Measurements from ENCODE around the gene TUBG2.
"Not testable (repeated sequence)": the region's sequence is repeated elsewhere in the genome, so short reads cannot be mapped to it uniquely, and the experiment has no call there.

TUBG2 gene

GRCh38 chr17:42655528-42655927 is 3.6 kb upstream of the TUBG2 start:
- no peak for DNase-seq

- no peak for DNase-seq
These were observed 1.1 kb upstream of the TUBG2 start for GRCh38 chr17:42657824-42658588.

DNA sequence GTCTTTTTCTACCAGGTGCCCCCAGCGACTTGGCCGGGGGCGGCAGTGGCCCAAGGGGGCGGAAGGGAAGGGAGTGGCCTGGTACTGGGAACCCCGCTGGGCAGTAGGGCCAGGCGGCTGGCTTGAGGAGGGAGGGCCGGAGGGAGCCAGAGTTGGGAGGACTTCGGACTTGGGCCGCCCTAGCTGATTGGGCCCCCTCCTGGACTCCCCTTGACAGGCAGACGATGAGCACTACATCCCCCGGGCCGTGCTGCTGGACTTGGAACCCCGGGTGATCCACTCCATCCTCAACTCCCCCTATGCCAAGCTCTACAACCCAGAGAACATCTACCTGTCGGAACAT is 819 bp downstream of the TUBG2 start:
- not testable (repeated sequence) for DNase-seq

- DNase-seq, result no peak
These were observed 1.7 kb downstream of the TUBG2 start for GRCh38 chr17:42660692-42661345.

GRCh38 chr17:42665581-42666001 is 6.5 kb downstream of the TUBG2 start:
- DNase-seq, result no peak

GRCh38 chr17:42666126-42666525 is 7.0 kb downstream of the TUBG2 start:
- DNase-seq, result not testable (repeated sequence)

DNA sequence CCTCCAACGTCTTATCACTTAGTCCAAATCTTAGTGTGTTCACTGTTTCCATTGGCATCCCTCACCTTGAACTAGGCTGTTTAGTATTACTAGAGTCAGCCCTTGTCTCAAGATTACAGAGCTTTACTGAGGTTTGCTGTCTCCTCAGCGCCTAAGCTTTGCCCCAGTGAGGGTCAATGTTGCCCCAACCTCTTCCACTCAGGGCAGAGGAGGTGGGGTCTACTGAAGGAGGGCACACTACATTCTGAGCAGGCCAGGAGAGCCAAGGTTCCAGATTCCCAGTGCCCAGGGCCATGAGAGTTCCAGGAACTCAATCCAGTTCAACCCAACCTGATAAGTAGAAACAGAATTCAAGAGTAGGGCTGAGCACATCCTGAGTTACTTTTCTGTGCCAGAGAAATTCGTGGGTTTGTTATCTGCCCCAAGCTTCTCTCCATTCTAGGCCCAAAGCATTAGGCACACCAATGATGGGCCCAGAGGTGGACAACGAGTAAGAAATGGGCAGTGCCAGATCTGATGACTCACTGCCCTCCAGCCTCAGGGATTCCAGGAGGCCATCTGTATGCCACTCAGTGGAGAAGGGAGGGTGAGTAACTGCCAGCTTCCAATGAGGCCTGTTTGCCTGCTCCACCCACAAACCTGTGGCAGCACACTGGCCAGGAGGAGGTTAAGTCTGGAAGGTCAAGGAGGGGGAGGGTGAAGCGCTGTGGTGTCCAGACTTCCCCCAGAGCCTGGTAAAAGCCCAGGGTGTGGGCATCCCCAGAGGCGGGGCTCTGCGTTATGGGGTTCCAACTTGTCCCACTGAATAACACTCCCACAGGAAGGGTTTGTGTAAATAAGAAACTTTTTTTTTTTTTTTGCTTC is 8.2 kb downstream of the TUBG2 start:
- DNase-seq, result peak in 1 of 14 donors; percentile 55

DNA sequence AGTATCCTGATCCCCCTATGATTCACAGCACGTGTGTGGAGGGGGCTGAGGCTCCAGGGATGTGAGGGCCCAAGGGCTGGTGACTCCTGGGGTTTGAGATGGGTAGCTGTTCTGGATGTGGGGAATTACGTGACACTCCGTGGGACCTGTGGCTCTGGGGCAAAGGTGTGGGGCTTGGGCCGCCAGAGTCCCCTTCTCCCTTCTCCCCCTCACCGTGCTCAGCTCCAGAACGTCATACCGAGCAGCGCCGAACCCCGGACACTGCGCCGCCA is 10.6 kb downstream of the TUBG2 start:
- DNase-seq, result no peak

DNA sequence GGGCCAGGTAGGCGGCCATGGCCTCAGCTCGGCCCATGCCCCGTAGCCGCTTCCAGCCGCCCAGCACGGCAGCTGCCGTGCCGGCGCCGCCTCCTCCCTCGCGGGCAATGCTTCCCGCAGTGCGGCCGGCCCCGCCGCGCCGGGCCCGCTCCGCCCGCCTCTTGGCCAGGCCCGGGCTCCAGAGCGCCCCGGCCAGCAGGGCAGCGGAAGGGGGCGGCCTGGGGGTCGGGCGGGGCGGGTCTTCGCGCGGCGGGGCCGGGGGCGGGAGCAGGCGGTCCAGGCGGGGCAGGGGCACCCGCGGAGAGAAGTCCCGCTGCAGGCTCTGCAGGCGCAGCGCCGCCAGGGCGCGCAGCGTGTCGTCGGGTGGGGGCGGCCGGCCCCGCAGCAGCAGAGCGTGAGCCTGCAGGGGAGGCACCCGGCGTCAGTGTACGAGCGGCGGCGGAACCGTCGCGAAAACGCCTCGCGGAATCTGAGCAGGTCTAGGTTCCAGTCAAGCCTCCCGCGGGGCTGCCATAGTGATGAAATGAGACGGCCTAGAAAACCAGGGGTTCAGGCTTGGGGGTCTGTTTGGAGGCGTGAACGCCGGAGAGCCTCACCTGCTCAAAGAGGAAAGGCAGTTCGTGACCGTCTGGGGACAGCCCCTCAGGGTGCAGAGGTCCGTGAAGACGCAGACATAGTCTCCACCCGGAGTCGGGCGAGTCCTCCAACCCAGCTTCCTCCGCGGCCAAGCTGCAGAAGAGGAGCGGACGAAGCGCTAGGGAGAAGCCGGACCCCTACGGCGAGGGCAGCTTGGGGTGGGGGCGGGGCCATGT is 11.1 kb downstream of the TUBG2 start:
- no peak for DNase-seq

DNA sequence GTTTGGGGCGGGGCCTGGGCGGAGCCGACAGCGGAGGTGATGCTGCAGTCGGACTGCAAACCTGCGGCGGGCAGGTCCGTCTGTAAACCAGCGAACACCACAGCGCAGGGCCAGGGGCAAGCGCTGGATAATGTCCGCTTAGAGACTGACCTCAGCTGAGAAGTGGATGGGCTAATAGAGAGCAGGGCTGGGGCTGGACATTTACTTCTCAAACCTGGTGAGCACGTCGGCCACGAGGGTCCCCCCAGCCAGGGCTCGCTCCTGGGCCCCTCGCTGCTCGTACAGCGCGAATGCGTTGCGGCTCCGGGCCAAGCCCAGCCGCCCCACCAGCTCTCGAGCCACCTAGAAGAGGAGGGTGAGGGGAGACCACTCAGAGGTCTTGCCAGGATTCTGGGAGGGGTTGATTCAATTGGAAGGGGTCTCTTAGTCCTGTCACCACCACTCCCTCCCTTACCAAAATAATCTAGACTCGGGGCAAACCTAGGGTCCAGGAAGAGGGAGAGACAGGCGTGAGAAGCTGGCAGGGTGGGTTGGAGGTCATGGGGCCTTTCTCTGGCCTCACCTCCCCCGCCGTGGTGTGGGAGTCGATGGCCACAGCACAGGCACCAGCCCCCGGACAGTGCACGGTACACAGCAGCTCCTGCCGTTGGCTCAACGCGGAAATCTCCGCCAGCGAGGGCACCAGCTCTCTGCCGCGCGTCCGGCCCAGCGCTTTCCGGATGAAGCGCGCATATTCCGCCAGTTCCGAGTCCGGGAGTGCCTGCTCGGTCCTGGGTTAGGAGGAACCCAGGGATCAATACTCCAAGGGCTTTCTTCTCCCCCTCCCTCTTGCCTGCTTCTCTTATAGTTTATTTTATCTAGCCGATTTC is 11.9 kb downstream of the TUBG2 start:
- DNase-seq, result no peak

DNA sequence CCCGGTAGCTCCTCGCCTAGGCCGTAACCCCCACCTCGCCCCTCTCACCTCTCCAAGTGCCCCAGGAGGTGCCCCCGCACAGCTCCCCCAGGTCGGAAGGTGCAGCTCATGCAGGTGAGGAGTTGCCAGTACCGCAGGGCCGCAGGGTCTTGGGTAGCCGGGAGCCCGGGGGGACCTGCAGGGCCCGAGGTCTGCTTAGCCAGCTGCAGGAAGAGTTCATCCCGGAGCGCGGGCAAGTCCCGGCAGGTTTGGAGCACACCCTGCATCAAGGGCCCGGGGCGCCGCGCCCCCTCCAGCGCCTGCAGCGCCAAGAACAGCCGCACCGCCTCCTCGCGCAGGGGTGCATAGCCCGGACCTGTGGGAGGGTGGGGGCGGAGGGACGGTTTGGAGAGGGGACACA is 13.0 kb downstream of the TUBG2 start:
- DNase-seq, result no peak

- DNase-seq, result no peak
These were observed 14.3 kb downstream of the TUBG2 start for GRCh38 chr17:42673266-42673884.

GRCh38 chr17:42673885-42674754 is 15.0 kb downstream of the TUBG2 start:
- DNase-seq, result peak in 1 of 14 donors; percentile 26

- DNase-seq, result peak in 1 of 14 donors; percentile 24
These were observed 15.8 kb downstream of the TUBG2 start for GRCh38 chr17:42674755-42675347.

DNA sequence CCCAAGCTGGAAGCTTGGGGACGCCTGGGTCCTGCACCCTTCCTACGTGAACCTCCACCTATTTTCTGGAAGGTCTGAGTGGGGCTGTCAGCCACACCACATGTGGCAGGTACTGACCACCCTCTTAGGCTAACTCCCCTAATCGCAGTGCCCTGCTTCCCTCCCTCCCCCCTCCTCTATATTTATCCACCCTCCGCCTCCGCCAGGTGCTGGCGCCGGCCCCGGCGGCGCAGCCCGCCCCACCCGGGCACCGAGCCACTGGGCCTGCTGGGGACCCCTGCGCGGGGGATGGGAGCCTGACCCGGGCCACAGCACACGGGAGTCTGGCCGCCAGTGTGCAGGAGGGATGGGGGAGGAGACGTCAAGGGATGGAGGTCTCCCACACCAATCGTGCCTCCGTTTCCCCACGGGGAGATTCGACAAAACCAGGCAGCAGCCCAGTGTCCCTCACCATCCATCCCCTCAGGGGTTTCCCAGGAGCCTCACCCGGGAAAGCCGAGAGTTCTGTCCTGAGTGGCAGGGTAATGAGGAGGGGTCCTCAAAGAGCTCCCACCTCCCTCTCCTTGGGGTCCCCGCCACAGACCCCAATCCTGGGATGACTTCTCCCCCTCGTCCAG is 16.4 kb downstream of the TUBG2 start:
- DNase-seq, result peak in 1 of 14 donors; percentile 27

DNA sequence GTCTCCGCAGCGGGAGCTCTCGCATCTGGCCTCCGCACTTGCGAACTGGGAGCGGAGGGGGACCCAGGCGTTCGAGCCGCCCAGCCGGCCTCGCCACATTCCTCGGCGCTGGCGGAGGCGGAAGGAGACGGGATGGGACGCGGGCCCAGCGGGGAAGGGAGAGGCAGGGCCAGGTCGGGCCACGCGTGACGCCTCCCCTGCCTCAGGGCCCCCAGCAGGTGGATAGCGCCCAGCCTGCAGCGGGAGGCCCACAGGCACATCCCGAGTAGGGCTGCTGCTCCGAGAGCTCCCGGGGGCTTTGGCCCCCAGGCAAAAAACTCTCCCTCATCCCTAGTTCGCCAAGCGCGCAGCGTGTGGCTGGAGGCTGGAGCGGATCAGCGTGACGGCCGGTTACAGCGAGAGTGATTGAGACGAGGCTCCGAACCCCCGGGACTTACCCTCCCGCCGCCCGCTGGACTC is 16.9 kb downstream of the TUBG2 start:
- DNase-seq, result peak in 6 of 14 donors; percentile 27 to 68 (median 43)

DNA sequence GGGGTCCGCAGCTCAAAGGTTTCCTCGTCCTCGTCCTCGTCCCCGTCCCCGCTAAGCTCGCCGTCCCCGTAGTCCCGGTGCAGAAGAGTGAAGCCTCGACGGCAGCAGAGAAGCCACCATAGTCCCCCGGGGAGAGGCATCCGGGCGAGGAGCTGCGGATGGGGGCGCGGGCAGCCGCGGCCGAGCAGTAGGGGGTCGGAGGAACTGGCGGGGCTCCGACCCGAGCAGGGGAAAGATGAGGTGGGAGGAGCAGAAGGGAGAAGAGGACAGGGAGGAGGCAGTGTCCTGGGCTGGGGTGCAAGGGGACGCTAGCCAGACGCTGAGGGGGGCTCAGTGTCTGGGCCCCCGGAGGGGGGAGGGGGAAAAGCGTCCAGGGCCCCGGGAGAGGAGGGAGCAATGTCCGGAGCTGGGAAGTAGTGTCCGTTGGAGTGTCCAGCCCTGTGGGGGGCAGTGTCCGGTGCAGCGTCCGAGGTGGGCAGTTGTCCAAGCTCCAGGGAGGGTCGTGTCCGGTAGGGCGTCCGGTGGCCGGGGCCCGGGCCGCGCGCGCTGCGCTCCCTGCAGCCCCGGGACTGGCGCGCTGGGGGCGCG is 17.4 kb downstream of the TUBG2 start, which contains the start of gene PLEKHH3:
TSS of gene PLEKHH3 (minus strand) at position 571 of the 588 bp plus-strand sequence. CDS start at position 140, 431 bp downstream.
- DNase-seq, result peak in 1 of 14 donors; percentile 92

All from C1 segment of cervical spinal cord (tissue), 14 donors.